Nephron progenitor cell (in vitro differentiated cells): ENCODE measurements around the gene BLOC1S5.

Experiments used
- DNase-seq: peaks from one replicate; pipeline ENCODE4 v3.0.0; 2021
- H3K27ac Mint-ChIP-seq: 2 replicates; pipeline ENCODE4 v1.8.0; 2021; ENCODE audit warnings: mild to moderate bottlenecking, moderate library complexity, mixed read lengths
- H3K27me3 Mint-ChIP-seq: 2 replicates; pipeline ENCODE4 v1.8.0; 2021; ENCODE audit warnings: mild to moderate bottlenecking, low read depth, mixed read lengths; ENCODE audit not compliant: poor library complexity
- H3K36me3 Mint-ChIP-seq: 2 replicates; pipeline ENCODE4 v1.8.0; 2021; ENCODE audit warnings: low read depth, mixed read lengths
- H3K4me1 Mint-ChIP-seq: 2 replicates; pipeline ENCODE4 v1.8.0; 2021; ENCODE audit warnings: mixed read lengths
- H3K4me3 Mint-ChIP-seq: 2 replicates; pipeline ENCODE4 v1.8.0; 2021; ENCODE audit warnings: mild to moderate bottlenecking, moderate library complexity, mixed read lengths
- H3K9me3 Mint-ChIP-seq: 2 replicates; pipeline ENCODE4 v1.8.0; 2021; ENCODE audit warnings: mild to moderate bottlenecking, moderate library complexity, mixed read lengths
- CTCF ChIP-seq: fragments of 200-600 bp; sonication (generic); IDR thresholded peaks from 2 replicates; pipeline ENCODE4 v1.5.0; 2021; ENCODE audit warnings: antibody characterized with exemption

Gene BLOC1S5, protein sequence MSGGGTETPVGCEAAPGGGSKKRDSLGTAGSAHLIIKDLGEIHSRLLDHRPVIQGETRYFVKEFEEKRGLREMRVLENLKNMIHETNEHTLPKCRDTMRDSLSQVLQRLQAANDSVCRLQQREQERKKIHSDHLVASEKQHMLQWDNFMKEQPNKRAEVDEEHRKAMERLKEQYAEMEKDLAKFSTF

GRCh38 chr6:8063761-8064637 lies at the start of gene BLOC1S5:
BLOC1S5 (minus strand) TSS chr6:8064389; CDS start chr6:8064376, 13 bp downstream.
- DNase-seq: peak; percentile 97
- no peak for TF ChIP-seq CTCF
- Mint-ChIP-seq H3K9me3 (no peaks in the 10 kb centered on the region), H3K4me1 (peaks cover 28% of the 10 kb centered on the region), H3K27ac (peak within 1 kb of the TSS; percentile 98), H3K36me3 (peaks cover 6% of the 10 kb centered on the region), H3K4me3 (peak within 1 kb of the TSS; percentile 97), H3K27me3 (no peaks in the 10 kb centered on the region)

- H3K36me3 Mint-ChIP-seq: no peaks in the 10 kb centered on the region
- TF ChIP-seq CTCF: no peak
- peaks cover 7% of the 10 kb centered on the region for H3K9me3 Mint-ChIP-seq
- H3K27me3 Mint-ChIP-seq: peaks cover 15% of the 10 kb centered on the region
- no peak for DNase-seq
- H3K4me3 Mint-ChIP-seq: no peak overlapping the region
- H3K27ac Mint-ChIP-seq: no peak overlapping the region
- peaks cover 8% of the 10 kb centered on the region for H3K4me1 Mint-ChIP-seq
Observed at GRCh38 chr6:8113131-8113654, 49.0 kb upstream of the BLOC1S5 start.

- no peak overlapping the region for H3K27ac Mint-ChIP-seq
- peaks cover 4% of the 10 kb centered on the region for H3K9me3 Mint-ChIP-seq
- peaks cover 8% of the 10 kb centered on the region for H3K4me1 Mint-ChIP-seq
- H3K36me3 Mint-ChIP-seq: no peaks in the 10 kb centered on the region
- no peak for DNase-seq
- no peak overlapping the region for H3K4me3 Mint-ChIP-seq
- H3K27me3 Mint-ChIP-seq: peaks cover 32% of the 10 kb centered on the region
- no peak for TF ChIP-seq CTCF
Observed at GRCh38 chr6:8110725-8111124, 46.5 kb upstream of the BLOC1S5 start.

- no peak for TF ChIP-seq CTCF
- Mint-ChIP-seq H3K9me3 (no peaks in the 10 kb centered on the region), H3K27ac (no peak overlapping the region), H3K36me3 (no peaks in the 10 kb centered on the region), H3K27me3 (peaks cover 32% of the 10 kb centered on the region), H3K4me1 (peaks cover 8% of the 10 kb centered on the region), H3K4me3 (no peak overlapping the region)
- DNase-seq: no peak
Observed at GRCh38 chr6:8110117-8110721, 46.0 kb upstream of the BLOC1S5 start.

DNA sequence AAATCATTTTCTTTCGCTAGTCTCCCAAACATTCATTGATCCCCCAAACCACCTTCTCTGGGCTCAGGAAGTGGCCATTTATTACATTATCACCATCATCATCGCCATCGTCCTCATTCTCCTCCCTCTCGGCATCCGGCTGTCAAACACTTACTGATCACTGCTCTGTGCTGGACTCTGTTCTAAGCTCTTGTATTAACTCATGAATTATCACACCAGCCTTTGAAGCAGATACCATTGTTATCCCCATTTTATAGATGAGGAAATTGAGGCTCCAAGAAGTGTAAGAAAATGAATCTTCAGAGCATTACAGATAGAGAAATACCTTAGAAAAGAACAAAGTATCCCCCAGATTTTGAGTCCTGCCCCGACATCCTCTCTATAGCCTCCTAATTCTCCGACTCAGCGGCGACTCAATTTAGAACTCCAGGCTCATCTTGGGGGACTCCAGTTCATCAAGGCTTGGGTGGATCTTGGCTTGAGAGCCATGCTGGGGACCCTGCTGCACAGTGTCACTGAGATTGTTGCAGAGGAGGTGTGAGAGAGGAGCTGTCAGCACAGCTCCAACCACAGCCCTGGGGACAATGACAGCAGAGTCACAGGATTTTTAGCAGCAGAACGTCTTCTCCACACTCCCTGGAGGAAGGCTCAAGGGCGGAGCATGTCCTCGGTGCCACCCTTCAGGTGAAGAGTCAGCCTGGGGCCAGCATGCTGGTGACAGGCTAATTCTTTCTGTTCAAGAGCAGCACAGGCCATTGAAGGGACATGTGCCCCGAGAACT lies 44.8 kb upstream of the BLOC1S5 start:
- no peak for TF ChIP-seq CTCF
- Mint-ChIP-seq H3K27me3 (peaks cover 35% of the 10 kb centered on the region), H3K36me3 (no peaks in the 10 kb centered on the region), H3K9me3 (no peaks in the 10 kb centered on the region), H3K4me3 (no peak overlapping the region), H3K27ac (no peak overlapping the region), H3K4me1 (no peaks in the 10 kb centered on the region)
- no peak for DNase-seq
